H1 (cell line): ENCODE measurements around the gene ZNF595. TPM values are rescaled to one million over a fixed set of nuclear protein-coding genes. Genes with fewer than 3 reads are reported as not detected.
"Not testable (repeated sequence)": the region's sequence is repeated elsewhere in the genome, so short reads cannot be mapped to it uniquely, and the experiment has no call there.

Experiments used
- CTCF ChIA-PET: fragments of 300-600 bp; sonication (Branson Sonifier 250); formaldehyde crosslinking; loops from one replicate; lab custom pipeline; 2021; ENCODE audit not compliant: partially characterized antibody; lab: Charles Lee
- POLR2A ChIA-PET: fragments of 300-600 bp; sonication (Branson Sonifier 250); formaldehyde crosslinking; loops from one replicate; lab custom pipeline; 2021; ENCODE audit warnings: inconsistent platforms; ENCODE audit not compliant: partially characterized antibody; lab: Charles Lee
- DNase-seq, 2 experiments: peaks; one replicate each; pipeline versions ENCODE4 v3.0.0 to v3.0.0-alpha.2; 2010 to 2022; ENCODE audit warnings: low spot score in 2 of 2, low read depth in 1 of 2, mixed read lengths in 1 of 2
- FAIRE-seq: peaks from 2 replicates; lab custom pipeline; 2011; peaks lifted over from hg19 to GRCh38; lab: Jason Lieb, UNC
- H2AFZ ChIP-seq: 2 replicates; pipeline ENCODE4 v1.8.1; 2012; ENCODE audit warnings: low read length, inconsistent platforms
- H2AK5ac ChIP-seq: 2 replicates; pipeline ENCODE4 v1.6.1; 2013; ENCODE audit warnings: low read depth, low read length
- H2BK120ac ChIP-seq: replicated peaks from 2 replicates; pipeline ENCODE3; 2013; ENCODE audit warnings: low read depth, low read length, inconsistent platforms
- H2BK12ac ChIP-seq: 2 replicates; pipeline ENCODE4 v1.6.1; 2013; ENCODE audit warnings: low read depth, low read length
- H2BK15ac ChIP-seq: 2 replicates; pipeline ENCODE4 v1.6.1; 2013; ENCODE audit warnings: low read length
- H2BK20ac ChIP-seq: 2 replicates; pipeline ENCODE4 v1.6.1; 2013; ENCODE audit warnings: low read length
- H2BK5ac ChIP-seq: 2 replicates; pipeline ENCODE4 v1.6.1; 2013; ENCODE audit warnings: low read depth, low read length
- H3K14ac ChIP-seq: 2 replicates; pipeline ENCODE4 v1.6.1; 2013; ENCODE audit warnings: inconsistent platforms; ENCODE audit not compliant: insufficient read length
- H3K18ac ChIP-seq: 2 replicates; pipeline ENCODE4 v1.6.1; 2013; ENCODE audit warnings: low read length; ENCODE audit errors: extremely low read depth
- H3K23ac ChIP-seq: 2 replicates; pipeline ENCODE4 v1.6.1; 2013; ENCODE audit warnings: inconsistent platforms; ENCODE audit not compliant: insufficient read length
- H3K23me2 ChIP-seq: 2 replicates; pipeline ENCODE4 v1.6.1; 2013; ENCODE audit warnings: low read depth, low read length
- H3K27ac ChIP-seq: 2 replicates; pipeline ENCODE4 v1.6.1; 2011; ENCODE audit warnings: low read depth, low read length, inconsistent platforms
- H3K27me3 ChIP-seq, 4 experiments: replicated peaks in 1 of 4; 1 replicate in 1 of 4; 2 replicates in 3 of 4; pipeline versions ENCODE4 v1.6.1 to v1.8.1; 2011 to 2013; ENCODE audit warnings: low read length in 3 of 4, mild to moderate bottlenecking in 3 of 4, inconsistent platforms in 2 of 4, mixed read lengths in 2 of 4, moderate library complexity in 1 of 4; ENCODE audit not compliant: control insufficient read depth in 3 of 4, insufficient read depth in 3 of 4; ENCODE audit errors: extremely low read depth in 1 of 4
- H3K36me3 ChIP-seq, 4 experiments: 2 replicates each; pipeline versions ENCODE4 v1.6.1 to v1.8.1; 2011 to 2013; ENCODE audit warnings: mild to moderate bottlenecking in 4 of 4, low read length in 3 of 4, moderate library complexity in 2 of 4, control low read depth in 1 of 4, inconsistent platforms in 1 of 4; ENCODE audit not compliant: insufficient read depth in 4 of 4, control insufficient read depth in 2 of 4
- H3K4ac ChIP-seq: replicated peaks from 2 replicates; pipeline ENCODE3; 2013; ENCODE audit warnings: low read length, low read depth, mixed read lengths, inconsistent platforms; ENCODE audit not compliant: insufficient read length
- H3K4me1 ChIP-seq, 4 experiments: replicated peaks in 1 of 4; 1 replicate in 1 of 4; 2 replicates in 3 of 4; pipeline versions ENCODE4 v1.6.1 to v1.8.1; 2011 to 2013; ENCODE audit warnings: low read length in 3 of 4, inconsistent platforms in 2 of 4, mixed read lengths in 1 of 4; ENCODE audit not compliant: insufficient read depth in 4 of 4, control insufficient read depth in 3 of 4
- H3K4me2 ChIP-seq, 2 experiments: 2 replicates each; pipeline versions ENCODE4 v1.6.1 to v1.8.1; 2011 to 2013; ENCODE audit warnings: low read depth in 2 of 2, low read length in 2 of 2, control low read depth in 1 of 2, inconsistent platforms in 1 of 2, mild to moderate bottlenecking in 1 of 2; ENCODE audit not compliant: insufficient read depth in 1 of 2
- H3K4me3 ChIP-seq, 4 experiments: fragments of 200-600, 300-600 bp in 1 of 4; sonication (generic), shearing (Covaris generic), sonication (Bioruptor Twin) in 1 of 4; 2 replicates each; pipeline versions ENCODE4 v1.5.1 to v1.8.1; 2011 to 2016; ENCODE audit warnings: low read length in 4 of 4, low read depth in 3 of 4, control low read depth in 2 of 4, inconsistent platforms in 2 of 4, mild to moderate bottlenecking in 2 of 4, mixed read lengths in 1 of 4, moderate library complexity in 1 of 4; ENCODE audit not compliant: insufficient read depth in 2 of 4; ENCODE audit errors: extremely low read depth in 1 of 4
- H3K56ac ChIP-seq: replicated peaks from 2 replicates; pipeline ENCODE3; 2013; ENCODE audit warnings: low read depth, mild to moderate bottlenecking, mixed read lengths, low read length, inconsistent platforms; ENCODE audit not compliant: insufficient read length
- H3K79me1 ChIP-seq: 2 replicates; pipeline ENCODE4 v1.6.1; 2013; ENCODE audit warnings: low read depth, low read length, control low read depth
- H3K79me2 ChIP-seq, 2 experiments: 2 replicates each; pipeline versions ENCODE4 v1.6.1 to v1.8.1; 2012 to 2013; ENCODE audit warnings: low read length in 2 of 2, mild to moderate bottlenecking in 2 of 2, inconsistent platforms in 1 of 2; ENCODE audit not compliant: insufficient read depth in 2 of 2, control insufficient read depth in 1 of 2
- H3K9ac ChIP-seq, 4 experiments: replicated peaks in 1 of 4; 1 replicate in 1 of 4; 2 replicates in 3 of 4; pipeline versions ENCODE4 v1.6.1 to v1.8.1; 2011 to 2013; ENCODE audit warnings: low read depth in 3 of 4, low read length in 3 of 4, control low read depth in 2 of 4, mild to moderate bottlenecking in 2 of 4, moderate library complexity in 2 of 4, inconsistent platforms in 1 of 4; ENCODE audit errors: extremely low read depth in 1 of 4
- H3K9me3 ChIP-seq, 2 experiments: 2 replicates each; pipeline versions ENCODE4 v1.6.1 to v1.8.1; 2012 to 2013; ENCODE audit warnings: mild to moderate bottlenecking in 2 of 2, moderate library complexity in 2 of 2, control low read depth in 1 of 2, inconsistent platforms in 1 of 2, low read depth in 1 of 2, low read length in 1 of 2, mixed read lengths in 1 of 2; ENCODE audit not compliant: insufficient read depth in 2 of 2
- H4K20me1 ChIP-seq, 2 experiments: replicated peaks in 1 of 2; 2 replicates each; pipeline versions ENCODE3 to v1.8.1; 2011 to 2013; ENCODE audit warnings: inconsistent platforms in 2 of 2, low read length in 2 of 2, mild to moderate bottlenecking in 1 of 2; ENCODE audit not compliant: insufficient read depth in 2 of 2, control insufficient read depth in 1 of 2
- H4K5ac ChIP-seq: 2 replicates; pipeline ENCODE4 v1.6.1; 2013; ENCODE audit warnings: low read length, low read depth, mixed read lengths, inconsistent platforms; ENCODE audit not compliant: insufficient read length
- H4K8ac ChIP-seq: 2 replicates; pipeline ENCODE4 v1.8.0; 2013; ENCODE audit warnings: mild to moderate bottlenecking, moderate library complexity, low read length, inconsistent platforms; ENCODE audit not compliant: insufficient read depth; ENCODE audit errors: extremely low read depth
- H4K91ac ChIP-seq: replicated peaks from 2 replicates; pipeline ENCODE3; 2013; ENCODE audit warnings: low read length, mixed read lengths, inconsistent platforms; ENCODE audit not compliant: insufficient read length
- WGBS, 2 experiments: shearing (Covaris generic) in 1 of 2; methylation state at CpG; one replicate each; pipeline versions ENCODE4 v1.1.6 to v1.1.7; 2013 to 2015; ENCODE audit warnings: low lambda C conversion rate in 2 of 2, mixed read lengths in 2 of 2, inconsistent platforms in 1 of 2, low coverage in 1 of 2, missing lambda C conversion rate in 1 of 2; ENCODE audit not compliant: insufficient replicate concordance in 2 of 2, insufficient coverage in 1 of 2, insufficient read length in 1 of 2; ENCODE audit errors: extremely low coverage in 1 of 2, missing lambda C conversion rate in 1 of 2; 5-methylcytosine and 5-hydroxymethylcytosine counted together
- polyA plus RNA-seq, 7 experiments: library from polyadenylated mRNA; depleted of rRNA in 3 of 7; stranded (reverse) in 5 of 7; unstranded in 2 of 7; fragments of >200 nt in 5 of 7; fragments of 200-250 nt in 2 of 7; gene quantifications; 1 replicate in 5 of 7; 2 replicates in 1 of 7; 4 replicates in 1 of 7; pipeline versions ENCODE4 v1.2.1 to v1.2.3, GENCODE V29; 2011 to 2013; ENCODE audit warnings: missing spikeins in 2 of 7, mixed read lengths in 2 of 7
- total RNA-seq: library from RNA; stranded (reverse); fragmentation: NEBNext Ultra II Directional; extraction: Animal tissue kit (Norgen Biotek cat#: 25700); gene quantifications from 2 replicates; pipeline ENCODE4 v1.2.1, GENCODE V29; 2021

Gene ZNF595
- total and polyA plus RNA-seq, 2 of the 8 experiments (the other 6 are each of a cell fraction or from before 2014, with no cell fraction given): 3.3 to 22.5 TPM

GRCh38 chr4:43375-43774 lies 9.7 kb upstream of the ZNF595 start:
- H3K4me1 ChIP-seq, H3K23ac ChIP-seq, H2BK12ac ChIP-seq, H2AK5ac ChIP-seq, H2BK5ac ChIP-seq, H4K8ac ChIP-seq, H3K14ac ChIP-seq, H3K36me3 ChIP-seq, H3K56ac ChIP-seq, H3K4me2 ChIP-seq, H3K4me3 ChIP-seq, POLR2A ChIA-PET, DNase-seq, H3K18ac ChIP-seq, CTCF ChIA-PET, H4K20me1 ChIP-seq, H3K9ac ChIP-seq, H2BK20ac ChIP-seq, H4K5ac ChIP-seq, H3K27me3 ChIP-seq, H2BK120ac ChIP-seq, H3K23me2 ChIP-seq, H2AFZ ChIP-seq, H3K79me1 ChIP-seq, H3K79me2 ChIP-seq, H4K91ac ChIP-seq, H3K27ac ChIP-seq, H3K4ac ChIP-seq, H2BK15ac ChIP-seq, FAIRE-seq: not testable (repeated sequence)
- peaks cover 7 to 22% of the 10 kb centered on the region in 2 experiments; a peak in 2 of 4 replicates for H3K9me3 ChIP-seq

- H4K8ac ChIP-seq, DNase-seq, H3K14ac ChIP-seq, H2BK12ac ChIP-seq, H2AK5ac ChIP-seq, H4K20me1 ChIP-seq, H3K56ac ChIP-seq, H2BK120ac ChIP-seq, H2AFZ ChIP-seq, H3K27ac ChIP-seq, H3K4me3 ChIP-seq, FAIRE-seq, H3K36me3 ChIP-seq, H3K4me1 ChIP-seq, H3K23me2 ChIP-seq, H3K79me1 ChIP-seq, H2BK15ac ChIP-seq, H3K4ac ChIP-seq, H3K79me2 ChIP-seq, H4K5ac ChIP-seq, H3K27me3 ChIP-seq, H2BK5ac ChIP-seq, H3K18ac ChIP-seq, H4K91ac ChIP-seq, H3K9ac ChIP-seq, POLR2A ChIA-PET, H2BK20ac ChIP-seq, H3K4me2 ChIP-seq, H3K23ac ChIP-seq: not testable (repeated sequence)
- 83% methylated on average over 4 of the region's 4 CpGs; no CpG with 5 or more reads in 1 of the 2 experiments for WGBS, 2 experiments
- CTCF ChIA-PET: interaction anchor here (0.9 kb wide), 1 partner anchor 191 kb away, joined by 4 read pairs; no protein-coding TSS in a partner anchor
- H3K9me3 ChIP-seq: peaks cover 7 to 19% of the 10 kb centered on the region in 2 experiments; a peak in 3 of 4 replicates
Observed at GRCh38 chr4:51253-51652, 1.9 kb upstream of the ZNF595 start.
